HG03432 (cell line): ENCODE results near the gene MIF.
"Not testable (repeated sequence)": the region's sequence is repeated elsewhere in the genome, so short reads cannot be mapped to it uniquely, and the experiment has no call there.

Source experiments
- ATAC-seq: cut with Tn5 transposase; IDR thresholded peaks from one replicate; pipeline ENCODE4 v1.9.1; 2021; ENCODE audit warnings: mild to moderate bottlenecking, moderate library complexity; ENCODE audit not compliant: unreplicated experiment

Gene MIF

DNA sequence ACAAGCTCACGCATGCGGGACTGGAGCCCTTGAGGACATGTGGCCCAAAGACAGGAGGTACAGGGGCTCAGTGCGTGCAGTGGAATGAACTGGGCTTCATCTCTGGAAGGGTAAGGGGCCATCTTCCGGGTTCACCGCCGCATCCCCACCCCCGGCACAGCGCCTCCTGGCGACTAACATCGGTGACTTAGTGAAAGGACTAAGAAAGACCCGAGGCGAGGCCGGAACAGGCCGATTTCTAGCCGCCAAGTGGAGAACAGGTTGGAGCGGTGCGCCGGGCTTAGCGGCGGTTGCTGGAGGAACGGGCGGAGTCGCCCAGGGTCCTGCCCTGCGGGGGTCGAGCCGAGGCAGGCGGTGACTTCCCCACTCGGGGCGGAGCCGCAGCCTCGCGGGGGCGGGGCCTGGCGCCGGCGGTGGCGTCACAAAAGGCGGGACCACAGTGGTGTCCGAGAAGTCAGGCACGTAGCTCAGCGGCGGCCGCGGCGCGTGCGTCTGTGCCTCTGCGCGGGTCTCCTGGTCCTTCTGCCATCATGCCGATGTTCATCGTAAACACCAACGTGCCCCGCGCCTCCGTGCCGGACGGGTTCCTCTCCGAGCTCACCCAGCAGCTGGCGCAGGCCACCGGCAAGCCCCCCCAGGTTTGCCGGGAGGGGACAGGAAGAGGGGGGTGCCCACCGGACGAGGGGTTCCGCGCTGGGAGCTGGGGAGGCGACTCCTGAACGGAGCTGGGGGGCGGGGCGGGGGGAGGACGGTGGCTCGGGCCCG is at the start of gene MIF:
MIF (plus strand) TSS at position 439 of the 765 bp plus-strand sequence; CDS start at position 531, 92 bp downstream.
- ATAC-seq, result peak; percentile 82

DNA sequence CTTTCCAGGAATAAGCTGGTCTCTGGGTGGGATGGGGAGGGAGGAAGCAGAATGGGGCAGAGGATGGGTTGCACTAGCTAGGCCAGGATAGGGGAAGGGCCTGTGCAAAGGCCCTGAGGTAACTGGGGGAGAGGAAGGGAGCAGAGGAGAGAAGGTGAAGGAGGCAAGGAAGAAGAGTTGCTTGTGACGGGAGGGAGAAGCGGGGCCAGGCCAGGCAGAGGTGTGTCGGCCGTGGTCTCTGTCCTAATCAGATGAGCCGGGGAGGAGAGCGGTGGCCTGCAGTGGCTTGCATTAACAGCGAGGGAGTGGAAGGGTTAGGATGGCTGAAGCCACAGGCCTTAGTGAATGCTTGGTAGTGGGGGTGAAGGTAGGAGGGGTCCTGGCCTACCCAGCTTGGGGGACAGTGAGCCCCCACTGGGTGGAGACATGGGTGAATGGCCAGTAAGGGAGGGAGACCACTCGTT is 49.4 kb upstream of the MIF start:
- no peak for ATAC-seq

DNA sequence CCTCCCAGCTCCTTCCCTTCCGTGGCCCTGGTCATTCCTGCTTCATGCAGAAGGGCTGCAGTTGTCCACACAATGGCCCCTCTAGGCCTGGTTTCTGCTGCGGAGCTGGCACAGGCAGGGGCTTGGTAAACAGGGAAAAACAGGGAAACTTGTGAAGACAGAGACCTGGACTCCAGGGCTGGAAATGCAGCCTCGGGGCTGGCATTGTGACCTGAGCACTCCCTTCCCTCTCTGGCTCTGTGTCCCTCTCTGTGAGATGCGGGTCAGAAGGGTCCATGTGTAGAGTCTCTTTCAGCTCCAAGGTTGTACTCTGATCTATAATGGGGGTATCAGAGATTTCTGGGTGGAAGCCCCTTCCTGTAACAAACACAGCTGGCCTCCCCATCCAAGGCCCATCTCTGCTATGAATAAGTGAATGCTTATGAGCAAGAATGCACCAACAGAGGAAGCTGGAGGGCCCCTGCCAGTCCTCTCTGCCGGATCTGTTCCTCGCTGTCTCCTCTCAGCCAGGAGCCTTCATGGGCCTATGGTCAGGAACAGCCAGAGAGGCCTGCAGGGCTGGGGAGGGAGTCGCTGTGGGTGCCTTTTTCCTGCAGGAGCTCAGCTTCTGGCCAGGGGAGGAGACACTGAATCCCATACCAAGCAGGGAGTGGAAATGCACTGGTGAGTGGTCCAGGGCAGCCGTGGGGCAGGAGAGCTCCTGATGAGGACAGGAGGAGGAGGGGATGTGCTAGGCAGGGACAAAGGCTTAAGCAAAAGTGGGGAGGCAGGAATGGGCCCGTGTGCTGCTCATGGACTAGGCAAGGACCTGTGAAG is 48.7 kb upstream of the MIF start:
- no peak for ATAC-seq

DNA sequence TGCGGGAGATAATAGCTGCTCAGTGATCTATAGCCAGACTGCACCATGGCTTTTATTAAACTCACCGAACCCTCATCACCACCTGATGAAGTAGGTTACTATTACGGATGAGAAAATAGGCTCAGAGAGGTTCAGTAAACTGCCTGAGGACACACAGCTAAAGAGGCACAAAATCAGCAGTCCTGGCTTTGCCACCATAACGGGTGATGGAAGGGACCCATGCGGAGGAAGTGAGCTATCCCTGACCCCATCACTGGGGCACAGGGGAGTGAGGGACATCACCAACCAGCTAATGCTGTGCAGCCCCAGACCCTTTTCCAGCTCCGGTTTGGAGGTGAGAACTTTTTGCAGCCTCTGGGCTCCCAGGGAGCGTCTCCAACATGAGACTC is 48.1 kb upstream of the MIF start:
- ATAC-seq, result no peak

DNA sequence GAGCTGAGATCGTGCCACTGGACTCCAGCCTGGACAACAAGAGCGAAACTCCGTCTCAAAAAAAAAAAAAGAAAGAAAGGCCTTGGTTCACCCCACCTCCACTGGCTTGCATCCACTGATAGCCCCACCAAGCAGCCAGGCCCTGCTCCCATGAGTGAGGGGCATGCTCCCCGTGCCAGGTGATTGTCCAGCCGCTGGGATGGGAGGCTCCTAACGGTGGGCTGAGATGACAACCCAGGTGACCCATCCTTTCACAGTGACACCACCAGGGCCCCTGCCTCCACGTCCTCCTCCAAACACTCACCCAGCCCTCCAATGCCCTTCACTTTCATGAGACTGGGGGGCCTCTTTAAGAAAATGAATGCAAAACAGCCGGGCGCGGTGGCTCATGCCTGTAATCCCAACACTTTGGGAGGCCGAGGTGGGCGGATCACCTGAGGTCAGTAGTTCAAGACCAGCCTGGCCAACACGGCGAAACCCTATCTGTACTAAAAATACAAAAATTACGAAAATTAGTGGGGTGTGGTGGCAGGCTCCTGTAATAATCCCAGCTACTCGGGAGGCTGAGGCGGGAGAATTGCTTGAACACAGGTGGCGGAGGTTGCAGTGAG is 46.8 kb upstream of the MIF start:
- ATAC-seq, result no peak

GRCh38 chr22:23847991-23848864 is 46.0 kb upstream of the MIF start:
- no peak for ATAC-seq

GRCh38 chr22:23849009-23850006 is 44.9 kb upstream of the MIF start:
- ATAC-seq, result peak; percentile 62

DNA sequence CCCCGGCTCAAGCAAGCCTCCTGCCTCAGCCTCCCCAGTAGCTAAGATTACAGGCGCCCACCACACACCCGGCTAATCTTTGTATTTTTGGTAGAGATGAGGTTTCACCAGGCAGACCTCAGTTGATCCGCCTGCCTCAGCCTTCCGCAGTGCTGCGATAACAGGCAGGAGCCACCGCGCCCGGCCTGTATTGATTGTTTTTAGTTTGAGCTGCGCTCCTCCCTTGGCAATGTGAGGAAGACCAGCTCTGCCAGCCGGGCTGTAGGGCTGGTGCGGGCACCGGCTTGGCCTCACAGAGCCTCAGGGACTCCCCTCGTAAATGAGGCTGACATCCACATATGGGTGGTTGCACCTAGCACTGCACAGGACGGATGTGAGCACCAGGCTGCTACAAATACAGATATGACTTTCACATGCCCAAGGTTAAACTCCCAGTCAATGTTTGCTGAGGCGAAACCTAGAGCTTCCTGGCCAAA is 44.0 kb upstream of the MIF start:
- ATAC-seq, result peak; percentile 47

DNA sequence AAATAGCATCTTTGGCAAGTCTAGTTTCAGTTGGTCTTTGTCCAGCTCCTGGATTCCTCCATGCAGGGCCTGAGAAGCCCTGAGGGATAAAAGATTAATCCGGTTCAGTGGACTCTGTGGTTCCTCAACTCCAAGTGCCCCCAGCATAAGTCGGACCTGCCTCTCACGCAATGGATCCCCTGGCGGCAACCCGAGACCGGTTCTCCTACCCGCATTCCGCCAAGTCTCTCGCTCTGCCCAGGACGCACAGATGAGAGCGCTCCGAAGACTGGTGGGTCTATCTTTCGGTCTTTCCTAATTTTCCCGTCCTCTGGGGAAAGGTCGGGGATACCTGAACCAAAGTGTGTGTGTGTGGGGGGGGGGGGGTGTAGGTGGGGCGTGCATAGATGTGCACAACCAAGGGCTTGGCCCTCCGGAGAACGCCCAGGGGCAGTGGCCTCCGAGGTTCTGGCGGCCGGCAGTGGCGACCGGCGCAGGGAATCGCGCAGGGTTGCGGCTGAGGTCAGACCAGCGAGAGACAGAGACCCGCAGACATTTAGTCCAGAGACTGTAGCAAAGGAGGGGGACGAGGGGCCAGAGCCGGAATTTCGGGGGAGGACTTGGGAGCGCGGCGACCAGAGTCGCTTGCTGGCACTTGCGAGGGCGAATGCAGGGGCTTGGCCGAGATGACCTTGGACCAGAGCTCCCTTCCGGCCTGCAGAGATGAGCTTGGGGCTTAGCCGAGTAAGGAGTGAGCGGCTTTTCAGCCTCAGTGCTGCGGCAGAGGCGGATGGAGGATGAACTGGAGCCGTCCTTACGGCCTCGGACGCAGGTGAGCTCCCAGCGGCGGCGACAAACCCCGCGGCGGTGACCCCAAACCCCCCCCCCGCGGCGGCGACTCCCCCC is 37.2 kb upstream of the MIF start:
- peak; percentile 50 for ATAC-seq

- ATAC-seq, result peak; percentile 93
Measured at GRCh38 chr22:23857606-23858483, 36.3 kb upstream of the MIF start, which contains the start of gene SLC2A11. Gene SLC2A11 (plus strand): TSS chr22:23857875. CDS start chr22:23858000, 125 bp downstream.

DNA sequence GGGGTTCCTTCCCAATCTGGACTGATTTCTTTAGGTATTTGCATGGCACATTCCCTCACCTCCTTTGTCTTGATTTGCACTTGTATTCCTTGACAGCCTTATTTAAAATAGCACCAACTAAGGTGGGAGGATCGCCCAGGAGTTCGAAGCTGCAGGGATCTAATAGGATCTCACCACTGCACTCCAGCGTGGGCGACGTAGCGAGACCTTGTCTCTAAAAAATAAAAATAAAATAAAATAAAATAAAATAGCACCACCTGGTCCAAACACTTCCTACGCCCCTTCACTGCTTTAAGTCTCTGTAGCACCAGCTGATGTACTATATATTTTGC is 35.7 kb upstream of the MIF start:
- no peak for ATAC-seq

DNA sequence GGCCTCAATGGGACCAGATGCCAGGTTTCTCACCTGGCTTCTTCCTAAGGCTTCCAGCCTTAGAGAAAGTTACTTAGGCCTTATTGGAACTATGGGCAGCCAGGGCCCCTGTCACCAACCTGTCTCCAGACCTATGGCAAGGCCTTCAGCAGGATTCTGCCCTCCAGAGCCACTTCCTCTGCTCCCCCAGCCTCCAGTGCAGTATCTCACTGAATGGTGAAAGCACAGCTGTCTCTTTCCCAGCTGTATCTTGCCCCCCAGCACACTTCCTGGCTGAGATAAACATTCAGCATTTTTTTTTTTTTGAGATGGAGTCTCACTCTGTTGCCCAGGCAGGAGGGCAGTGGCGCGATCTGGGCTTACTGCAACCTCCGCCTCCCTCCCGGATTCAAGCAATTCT is 35.0 kb upstream of the MIF start:
- no peak for ATAC-seq

- ATAC-seq, result not testable (repeated sequence)
Measured at GRCh38 chr22:23860187-23860586, 34.0 kb upstream of the MIF start.

DNA sequence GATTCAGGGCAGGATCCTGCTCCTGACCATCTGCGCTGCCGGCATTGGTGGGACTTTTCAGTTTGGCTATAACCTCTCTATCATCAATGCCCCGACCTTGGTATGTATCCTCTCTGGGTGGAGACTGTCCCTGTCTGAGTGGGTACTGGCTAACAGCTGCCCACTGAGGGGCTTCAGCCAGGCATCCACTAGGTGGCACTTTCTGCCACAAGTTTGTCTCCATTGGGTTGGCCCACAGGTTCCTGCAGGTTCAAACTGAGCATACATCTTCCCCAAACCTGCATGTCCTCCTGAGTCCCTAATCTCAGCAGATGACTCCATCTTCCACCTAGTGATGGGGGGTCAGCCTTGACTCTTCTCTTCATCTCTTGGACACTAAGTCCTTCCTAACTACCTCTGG is 32.1 kb upstream of the MIF start:
- ATAC-seq, result no peak

- not testable (repeated sequence) for ATAC-seq
Measured at GRCh38 chr22:23864499-23865154, 29.6 kb upstream of the MIF start.

GRCh38 chr22:23868580-23868979 is 25.6 kb upstream of the MIF start:
- ATAC-seq, result no peak

DNA sequence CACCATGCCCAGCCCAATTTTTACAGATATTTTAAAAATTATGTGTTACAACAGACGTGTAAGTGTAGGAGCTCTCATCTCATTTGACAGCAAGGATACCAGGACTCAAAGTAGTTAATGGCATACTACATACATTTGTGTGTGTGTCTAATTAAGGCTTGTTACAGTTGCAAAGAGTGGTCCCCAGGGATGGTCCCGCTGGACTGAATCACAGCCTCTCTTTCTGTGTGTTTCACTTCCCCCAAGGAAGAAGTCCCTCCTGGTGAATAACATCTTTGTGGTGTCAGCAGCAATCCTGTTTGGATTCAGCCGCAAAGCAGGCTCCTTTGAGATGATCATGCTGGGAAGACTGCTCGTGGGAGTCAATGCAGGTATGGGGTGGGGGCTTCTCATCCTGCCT is 19.3 kb upstream of the MIF start:
- no peak for ATAC-seq
